GM12878 (cell line): ENCODE results near the gene TDRD7. TPM values are rescaled to one million over a fixed set of nuclear protein-coding genes. Genes with fewer than 3 reads are reported as not detected.

ENCODE experiments used
- ATAC-seq: fragments of 200-7000 bp; cut with Tn5 transposase; 3 replicates; pipeline ENCODE4 v1.9.1; 2020; ENCODE audit warnings: mild to moderate bottlenecking, moderate library complexity
- BruUV-seq: library from RNA; stranded (reverse); fragments of 400-500 nt; replicated peaks from 2 replicates; lab custom pipeline; 2021; lab: Mats Ljungman, UMichigan
- CTCF ChIA-PET: fragments of 300-600 bp; sonication (Branson Sonifier 250); formaldehyde crosslinking; extraction: SDS; loops from one replicate; lab custom pipeline; 2021; ENCODE audit warnings: inconsistent platforms; lab: Yijun Ruan, JAX
- POLR2A ChIA-PET: fragments of 350-600 bp; formaldehyde crosslinking; extraction: SDS; loops from one replicate; lab custom pipeline; 2021; ENCODE audit warnings: inconsistent platforms; lab: Charles Lee
- RAD21 ChIA-PET: fragments of 300-600 bp; sonication (Branson Sonifier 250); formaldehyde crosslinking; loops from one replicate; lab custom pipeline; 2023; ENCODE audit warnings: antibody characterized with exemption; ENCODE audit not compliant: unreplicated experiment; lab: Charles Lee
- SMC1A ChIA-PET: fragments of 300-600 bp; sonication (Branson Sonifier 250); formaldehyde crosslinking; loops from one replicate; lab custom pipeline; 2023; ENCODE audit not compliant: unreplicated experiment, uncharacterized antibody; lab: Charles Lee
- DNase-seq: peaks from one replicate; pipeline ENCODE4 v3.0.0-alpha.2; 2011; ENCODE audit warnings: low read depth, low spot score
- FAIRE-seq: peaks from 3 replicates; lab custom pipeline; 2011; peaks lifted over from hg19 to GRCh38; lab: Jason Lieb, UNC
- H2AFZ ChIP-seq: 2 replicates; pipeline ENCODE4 v1.6.0; 2011; ENCODE audit warnings: low read depth, low read length, control low read depth; ENCODE audit not compliant: control insufficient read depth
- H3K27ac ChIP-seq: 2 replicates; pipeline ENCODE4 v1.5.1; 2011; ENCODE audit warnings: control low read depth; ENCODE audit not compliant: control insufficient read depth, insufficient read depth
- H3K27me3 ChIP-seq, 2 experiments: replicated peaks in 1 of 2; 2 replicates each; pipeline versions ENCODE4 v1.6.0 to v1.6.1; 2011; ENCODE audit warnings: low read length in 1 of 2; ENCODE audit not compliant: control insufficient read depth in 2 of 2, insufficient read depth in 2 of 2
- H3K36me3 ChIP-seq, 2 experiments: 2 replicates each; pipeline ENCODE4 v1.5.1; 2011; ENCODE audit warnings: low read length in 1 of 2; ENCODE audit not compliant: control insufficient read depth in 2 of 2, insufficient read depth in 2 of 2
- H3K4me1 ChIP-seq: 2 replicates; pipeline ENCODE4 v1.6.1; 2011; ENCODE audit warnings: mild to moderate bottlenecking, low read length, moderate library complexity, mixed read lengths; ENCODE audit not compliant: control insufficient read depth, insufficient read depth
- H3K4me2 ChIP-seq: 2 replicates; pipeline ENCODE4 v1.6.0; 2011; ENCODE audit warnings: control low read depth; ENCODE audit not compliant: control insufficient read depth, insufficient read depth
- H3K4me3 ChIP-seq: fragments of 200-600 bp; sonication (generic); 2 replicates; pipeline ENCODE4 v1.5.1; 2016
- H3K79me2 ChIP-seq: 2 replicates; pipeline ENCODE4 v1.6.0; 2011; ENCODE audit warnings: low read length; ENCODE audit not compliant: control insufficient read depth, insufficient read depth
- H3K9ac ChIP-seq: 2 replicates; pipeline ENCODE4 v1.8.0; 2011; ENCODE audit warnings: low read length, control low read depth, mixed read lengths; ENCODE audit not compliant: control insufficient read depth, insufficient read depth
- H3K9me3 ChIP-seq: replicated peaks from 3 replicates; pipeline ENCODE4 v1.5.1; 2011; ENCODE audit warnings: mild to moderate bottlenecking, low read length; ENCODE audit not compliant: control insufficient read depth, insufficient read depth
- H4K20me1 ChIP-seq: 2 replicates; pipeline ENCODE4 v1.6.0; 2011; ENCODE audit not compliant: control insufficient read depth, insufficient read depth
- CHD2 ChIP-seq: IDR thresholded peaks from 2 replicates; pipeline ENCODE4 v1.6.1; 2011; ENCODE audit warnings: low read depth, low read length, improper control_type of control experiment, borderline replicate concordance
- FOS ChIP-seq: IDR thresholded peaks from 3 replicates; pipeline ENCODE4 v1.6.1; 2011; ENCODE audit warnings: borderline replicate concordance; ENCODE audit not compliant: insufficient read length; ENCODE audit errors: extremely low read depth
- MAX ChIP-seq: IDR thresholded peaks from 2 replicates; pipeline ENCODE4 v1.6.1; 2012; ENCODE audit warnings: low read depth, low read length, improper control_type of control experiment
- RFX5 ChIP-seq: IDR thresholded peaks from 2 replicates; pipeline ENCODE4 v1.6.1; 2011; ENCODE audit warnings: low read depth, low read length, improper control_type of control experiment
- STAT1 ChIP-seq: fragments of 450-650 bp; conservative IDR thresholded peaks from 2 replicates; pipeline ENCODE4 v1.6.1; 2014; ENCODE audit warnings: antibody characterized with exemption, mild to moderate bottlenecking
- WGBS: methylation state at CpG from one replicate; pipeline ENCODE4 v1.1.6; 2016; ENCODE audit warnings: low lambda C conversion rate; ENCODE audit not compliant: insufficient replicate concordance, insufficient coverage; ENCODE audit errors: missing lambda C conversion rate; 5-methylcytosine and 5-hydroxymethylcytosine counted together
- in situ Hi-C: fragments of 300-500 bp; cut with MboI; formaldehyde crosslinking; loops from 9 replicates; pipeline ENCODE4 v1.14.3; 2018; ENCODE audit warnings: mixed read lengths
- intact Hi-C: fragments of 100-400 bp; cut with micrococcal nuclease; formaldehyde crosslinking; loops from one replicate; pipeline ENCODE4 v1.14.2; 2022; ENCODE audit not compliant: unreplicated experiment
- polyA plus RNA-seq, 11 experiments: library from polyadenylated mRNA; depleted of rRNA in 4 of 11; unstranded in 6 of 11; stranded (reverse) in 5 of 11; fragments of >200 nt; fragmentation: Nextera tagmentation in 4 of 11; fragmentation: Illumina TruSeq in 1 of 11; extraction: Ambion mirVana in 4 of 11; extraction: Trizol in 1 of 11; gene quantifications; 1 replicate in 1 of 11; 2 replicates in 10 of 11; pipeline versions ENCODE4 v1.2.1 to v1.2.3, GENCODE V29; 2011 to 2016; ENCODE audit warnings: inconsistent platforms in 2 of 11, missing spikeins in 2 of 11, low read depth in 1 of 11
- total RNA-seq, 4 experiments: library from RNA; depleted of rRNA in 3 of 4; stranded (reverse); fragments of >200 nt in 3 of 4; fragmentation: Illumina TruSeq in 1 of 4; extraction: Trizol in 1 of 4; gene quantifications; 2 replicates each; pipeline versions ENCODE4 v1.2.1 to v1.2.3, GENCODE V29; 2013 to 2021

TDRD7 gene
- total and polyA plus RNA-seq, 10 of the 15 experiments (the other 5 are each of a cell fraction or from before 2014, with no cell fraction given), result 5.7 to 26.4 (median 16.2) TPM

- no peak for TF ChIP-seq STAT1
- TF ChIP-seq CHD2, result no peak
- TF ChIP-seq RFX5, result no peak
Observed at GRCh38 chr9:97512966-97513560, 101.2 kb downstream of the TDRD7 start (continued).

GRCh38 chr9:97514531-97514930 lies 102.6 kb downstream of the TDRD7 start:
- Histone ChIP-seq H3K4me2 (no peak overlapping the region), H3K79me2 (peaks cover 32% of the 10 kb centered on the region), H3K36me3 (0 out of 4 replicates have a peak, but pooled peaks cover 0 to 2% of the 10 kb centered on the region in 2 experiments), H3K27ac (no peak overlapping the region), H3K4me1 (peaks cover 37% of the 10 kb centered on the region), H3K9ac (no peak overlapping the region), H3K4me3 (no peak overlapping the region), H3K9me3 (peaks cover 3% of the 10 kb centered on the region; the same call in 2 of the 3 replicates), H2AFZ (no peak overlapping the region), H3K27me3 (no peaks in the 10 kb centered on the region), H4K20me1 (no peaks in the 10 kb centered on the region)
- SMC1A ChIA-PET, result interaction anchor here (0.8 kb wide), 1 partner anchor 12 kb away, joined by 4 read pairs; no protein-coding TSS in a partner anchor
- POLR2A ChIA-PET, result no interaction called here
- ATAC-seq, result no peak
- TF ChIP-seq MAX (no peak), FOS (no peak)
- FAIRE-seq, result no peak
- BruUV-seq, result no TSS peak
- in situ Hi-C loops, result no loop called here
- CTCF ChIA-PET, result interaction anchor here (0.7 to 3.3 kb wide), 5 partner anchors 12 to 101 kb away, joined by 3 to 19 read pairs (median 3); partner anchors contain the start of gene TMOD1
- WGBS, result 91% methylated on average over 9 of the region's 9 CpGs
- intact Hi-C loops, result no loop called here
- no peak for DNase-seq
- RAD21 ChIA-PET, result no interaction called here
